Measurements from ENCODE around the gene C1QTNF9. TPM values are rescaled to one million over a fixed set of nuclear protein-coding genes. Genes with fewer than 3 reads are reported as not detected.
"Not testable (repeated sequence)": the region's sequence is repeated elsewhere in the genome, so short reads cannot be mapped to it uniquely, and the experiment has no call there.

The C1QTNF9 gene
- polyA plus RNA-seq, 1 donor = 0.42 TPM

DNA sequence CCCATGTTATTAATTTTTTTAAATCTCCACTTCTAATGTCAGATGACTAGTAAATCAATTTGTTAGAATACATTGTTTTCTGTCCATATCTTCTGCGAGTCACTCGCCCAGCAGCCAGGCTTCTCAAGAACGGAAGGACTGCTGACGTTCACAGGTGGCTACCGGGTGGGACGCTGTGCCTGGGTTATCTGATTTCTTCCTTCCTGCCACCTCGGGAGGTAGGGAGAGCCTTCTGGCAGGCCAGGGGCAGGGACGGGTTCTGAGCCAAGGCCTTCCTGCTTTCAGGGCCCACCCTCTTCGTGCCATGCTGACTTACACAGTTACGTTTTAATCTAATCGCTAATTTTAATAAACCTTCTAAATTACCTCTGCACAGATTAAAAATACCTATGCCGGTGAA, 7.9 kb upstream of the C1QTNF9 start:
- Histone ChIP-seq H3K4me1 (ENCODE audit: control insufficient read depth, insufficient read depth, low read length) (no peaks in the 10 kb centered on the region), H3K27ac (ENCODE audit: low read length) (no peak overlapping the region), H3K36me3 (ENCODE audit: control insufficient read depth, insufficient read depth, low read length) (peaks cover 75% of the 10 kb centered on the region), H3K27me3 (ENCODE audit: control insufficient read depth, insufficient read depth, low read length) (no peaks in the 10 kb centered on the region), H3K4me3 (ENCODE audit: low read length) (no peak overlapping the region), H3K9me3 (ENCODE audit: control insufficient read depth, low read depth, low read length) (no peaks in the 10 kb centered on the region)
- no peak for DNase-seq
- 90% methylated on average over 2 of the region's 12 CpGs for WGBS (ENCODE audit: insufficient coverage, low lambda C conversion rate)

DNA sequence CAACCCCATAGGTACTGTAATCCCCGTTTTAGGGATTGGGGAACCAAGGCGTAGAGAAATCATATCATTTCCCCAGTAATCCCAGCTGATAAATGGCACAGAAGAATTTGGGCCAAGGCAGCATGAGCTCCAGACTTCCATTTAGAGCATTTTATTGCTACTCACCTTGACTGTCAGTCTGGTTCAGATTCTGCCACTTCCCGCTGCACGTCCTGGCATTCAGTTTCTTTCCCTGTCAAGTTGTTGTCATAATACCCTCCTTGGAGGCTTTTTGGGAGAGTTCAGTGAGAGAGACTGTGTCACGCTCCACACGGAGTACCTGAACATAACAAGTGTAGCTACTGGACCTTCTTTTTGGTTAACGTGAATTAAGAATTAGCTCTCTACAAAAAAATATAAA, 7.5 kb upstream of the C1QTNF9 start:
- Histone ChIP-seq H3K9me3 (ENCODE audit: control insufficient read depth, low read depth, low read length) (no peaks in the 10 kb centered on the region), H3K27ac (ENCODE audit: low read length) (no peak overlapping the region), H3K4me3 (ENCODE audit: low read length) (no peak overlapping the region), H3K4me1 (ENCODE audit: control insufficient read depth, insufficient read depth, low read length) (no peaks in the 10 kb centered on the region), H3K36me3 (ENCODE audit: control insufficient read depth, insufficient read depth, low read length) (peaks cover 70% of the 10 kb centered on the region), H3K27me3 (ENCODE audit: control insufficient read depth, insufficient read depth, low read length) (no peaks in the 10 kb centered on the region)
- no peak for DNase-seq
- no CpG with 5 or more reads among the region's 7 CpGs for WGBS (ENCODE audit: insufficient coverage, low lambda C conversion rate)

DNA sequence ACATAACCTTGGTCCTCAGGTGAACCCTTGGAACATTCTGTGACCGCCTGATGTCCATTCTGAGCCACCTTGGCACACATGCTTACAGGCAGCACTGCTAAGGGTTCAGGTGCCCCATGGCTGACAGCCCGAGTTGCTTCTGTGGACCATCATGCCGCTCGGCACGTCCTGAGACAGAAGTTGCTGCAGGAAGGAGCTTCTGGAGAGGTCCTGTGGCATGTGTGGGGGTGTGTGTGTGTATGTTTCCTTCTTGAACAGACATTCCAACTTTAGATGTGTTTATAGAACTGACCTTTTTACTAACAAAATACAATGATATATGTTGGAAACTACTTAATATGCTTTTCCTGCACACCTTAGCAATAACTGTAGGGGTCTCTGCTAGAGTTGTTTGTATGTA, 4.8 kb upstream of the C1QTNF9 start:
- Histone ChIP-seq H3K27ac (ENCODE audit: low read length) (no peak overlapping the region), H3K27me3 (ENCODE audit: control insufficient read depth, insufficient read depth, low read length) (no peaks in the 10 kb centered on the region), H3K36me3 (ENCODE audit: control insufficient read depth, insufficient read depth, low read length) (peaks cover 43% of the 10 kb centered on the region), H3K4me3 (ENCODE audit: low read length) (no peak overlapping the region), H3K4me1 (ENCODE audit: control insufficient read depth, insufficient read depth, low read length) (no peaks in the 10 kb centered on the region), H3K9me3 (ENCODE audit: control insufficient read depth, low read depth, low read length) (no peaks in the 10 kb centered on the region)
- no peak for DNase-seq
- WGBS (ENCODE audit: insufficient coverage, low lambda C conversion rate) = no CpG with 5 or more reads among the region's 5 CpGs

DNA sequence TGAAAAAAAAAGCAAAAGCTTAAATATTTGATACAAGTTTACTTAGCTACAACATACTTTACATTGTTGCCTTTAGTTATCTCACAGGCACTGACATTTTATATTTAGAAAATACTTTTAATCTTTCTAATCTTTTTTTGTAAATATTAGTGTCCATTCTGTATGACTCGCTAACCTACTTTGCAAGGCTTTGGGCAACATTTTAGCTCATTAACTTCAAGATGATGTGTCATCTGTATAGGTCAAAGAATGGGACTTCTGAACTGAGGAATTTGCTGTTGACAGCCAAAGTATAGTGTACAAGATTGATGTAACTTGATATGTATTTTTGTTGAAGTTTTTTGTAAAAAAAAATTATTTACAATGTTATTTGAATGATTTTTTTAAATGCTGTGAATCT, 2.7 kb upstream of the C1QTNF9 start:
- Histone ChIP-seq H3K27ac (ENCODE audit: low read length) (no peak overlapping the region), H3K9me3 (ENCODE audit: control insufficient read depth, low read depth, low read length) (no peaks in the 10 kb centered on the region), H3K27me3 (ENCODE audit: control insufficient read depth, insufficient read depth, low read length) (no peaks in the 10 kb centered on the region), H3K36me3 (ENCODE audit: control insufficient read depth, insufficient read depth, low read length) (peaks cover 23% of the 10 kb centered on the region), H3K4me1 (ENCODE audit: control insufficient read depth, insufficient read depth, low read length) (no peaks in the 10 kb centered on the region), H3K4me3 (ENCODE audit: low read length) (no peak overlapping the region)
- WGBS (ENCODE audit: insufficient coverage, low lambda C conversion rate) = no CpG with 5 or more reads among the region's 1 CpG
- DNase-seq = no peak

DNA sequence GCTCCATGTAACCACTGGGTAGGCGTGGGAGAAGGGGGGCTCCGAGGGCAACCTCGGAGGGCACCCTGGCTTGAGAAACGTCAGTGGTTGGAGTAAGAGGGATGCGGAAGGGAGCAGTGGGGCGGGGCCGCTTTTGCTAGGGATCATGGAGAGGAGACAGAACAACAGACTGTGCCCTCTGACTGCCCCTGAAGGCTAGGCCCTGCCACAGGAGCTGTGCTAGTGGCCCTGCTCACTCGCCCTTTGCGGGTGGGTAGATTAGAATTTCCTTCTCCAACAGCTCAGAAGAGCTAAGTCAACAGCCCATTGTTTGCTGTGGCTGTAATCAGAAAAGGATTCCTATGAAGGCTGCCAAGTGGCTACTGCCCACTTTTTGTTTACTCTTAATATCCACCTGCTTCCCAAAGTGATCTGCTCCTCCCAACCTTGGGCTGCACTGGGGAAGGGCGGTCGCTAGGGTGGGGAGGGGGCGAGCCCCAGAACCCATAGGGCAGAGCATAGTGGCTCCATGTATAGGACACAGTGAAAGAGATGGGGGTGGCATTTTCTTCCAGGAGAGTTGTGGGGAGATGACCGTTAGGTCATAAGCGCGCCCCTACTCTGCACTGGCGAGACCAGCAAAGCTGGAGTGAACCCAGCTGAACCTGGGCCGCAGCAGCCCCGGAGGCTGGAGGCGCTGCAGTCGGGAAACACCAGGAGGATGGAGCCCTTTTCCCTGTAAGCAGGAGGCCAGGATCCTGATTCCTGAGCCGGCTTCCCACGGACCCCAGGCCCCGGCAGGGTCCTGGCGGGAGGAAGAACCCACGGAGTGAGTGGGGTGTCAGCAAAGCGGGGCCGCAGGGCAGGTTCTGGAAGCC, 1.9 kb upstream of the C1QTNF9 start:
- Histone ChIP-seq H3K27ac (ENCODE audit: low read length) (no peak overlapping the region), H3K4me1 (ENCODE audit: control insufficient read depth, insufficient read depth, low read length) (no peaks in the 10 kb centered on the region), H3K9me3 (ENCODE audit: control insufficient read depth, low read depth, low read length) (no peaks in the 10 kb centered on the region), H3K27me3 (ENCODE audit: control insufficient read depth, insufficient read depth, low read length) (no peaks in the 10 kb centered on the region), H3K4me3 (ENCODE audit: low read length) (no peak overlapping the region), H3K36me3 (ENCODE audit: control insufficient read depth, insufficient read depth, low read length) (peaks cover 22% of the 10 kb centered on the region)
- no peak for DNase-seq
- WGBS (ENCODE audit: insufficient coverage, low lambda C conversion rate) = no CpG with 5 or more reads among the region's 27 CpGs

DNA sequence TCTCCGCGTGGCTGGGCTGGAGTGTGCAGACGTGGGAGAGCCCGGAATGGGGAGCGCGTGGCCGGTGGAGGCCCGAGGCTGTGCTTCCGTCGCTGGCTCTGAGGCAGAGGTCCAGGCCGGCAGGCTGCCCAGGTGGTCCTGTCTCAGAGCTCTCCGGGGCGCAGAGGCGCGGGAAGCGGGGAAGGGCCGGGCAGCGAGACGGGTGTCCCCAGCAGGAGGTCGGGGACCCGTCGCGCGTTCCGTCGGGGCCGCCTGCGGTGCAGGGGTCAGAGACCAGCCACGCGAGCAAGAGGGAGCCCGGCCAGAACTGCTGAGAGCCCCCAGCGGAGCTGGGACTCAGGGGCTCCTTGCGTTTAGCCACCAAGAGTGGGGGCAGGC, 1.3 kb upstream of the C1QTNF9 start:
- H3K36me3 ChIP-seq (ENCODE audit: control insufficient read depth, insufficient read depth, low read length) = peaks cover 16% of the 10 kb centered on the region
- no peak overlapping the region for H3K27ac ChIP-seq (ENCODE audit: low read length)
- no CpG with 5 or more reads among the region's 33 CpGs for WGBS (ENCODE audit: insufficient coverage, low lambda C conversion rate)
- no peak for DNase-seq
- no peaks in the 10 kb centered on the region for H3K27me3 ChIP-seq (ENCODE audit: control insufficient read depth, insufficient read depth, low read length)
- H3K4me1 ChIP-seq (ENCODE audit: control insufficient read depth, insufficient read depth, low read length) = no peaks in the 10 kb centered on the region
- no peaks in the 10 kb centered on the region for H3K9me3 ChIP-seq (ENCODE audit: control insufficient read depth, low read depth, low read length)
- H3K4me3 ChIP-seq (ENCODE audit: low read length) = no peak overlapping the region

DNA sequence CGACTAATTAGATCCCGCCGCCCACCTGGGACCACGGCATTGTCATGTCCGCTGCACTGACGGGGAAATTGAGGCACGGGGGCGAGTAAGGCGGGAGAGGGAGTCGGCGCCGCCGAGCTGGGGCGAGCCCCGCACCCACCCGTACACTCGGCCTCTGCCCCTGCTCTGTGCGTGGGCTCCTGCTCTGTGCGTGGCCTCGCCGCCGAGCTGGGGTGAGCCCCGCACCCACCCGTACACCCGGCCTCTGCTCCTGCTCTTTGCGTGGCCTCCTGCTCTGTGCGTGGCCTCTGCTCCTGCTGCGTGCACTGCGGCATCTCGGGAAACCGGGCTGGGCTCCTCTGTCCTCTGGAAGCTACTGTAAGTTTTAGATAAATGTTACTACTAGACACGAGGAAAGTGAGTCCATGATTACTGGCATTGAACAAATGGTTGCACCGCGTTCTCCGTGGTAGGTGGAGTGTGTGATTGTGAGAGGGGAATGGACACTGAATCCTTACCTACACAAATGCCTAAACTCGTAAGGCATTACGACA, 826 bp upstream of the C1QTNF9 start:
- no peak overlapping the region for H3K4me3 ChIP-seq (ENCODE audit: low read length)
- 100% methylated on average over 1 of the region's 37 CpGs for WGBS (ENCODE audit: insufficient coverage, low lambda C conversion rate)
- H3K9me3 ChIP-seq (ENCODE audit: control insufficient read depth, low read depth, low read length) = no peaks in the 10 kb centered on the region
- no peak for DNase-seq
- no peaks in the 10 kb centered on the region for H3K27me3 ChIP-seq (ENCODE audit: control insufficient read depth, insufficient read depth, low read length)
- peaks cover 11% of the 10 kb centered on the region for H3K36me3 ChIP-seq (ENCODE audit: control insufficient read depth, insufficient read depth, low read length)
- H3K27ac ChIP-seq (ENCODE audit: low read length) = no peak overlapping the region
- no peaks in the 10 kb centered on the region for H3K4me1 ChIP-seq (ENCODE audit: control insufficient read depth, insufficient read depth, low read length)

DNA sequence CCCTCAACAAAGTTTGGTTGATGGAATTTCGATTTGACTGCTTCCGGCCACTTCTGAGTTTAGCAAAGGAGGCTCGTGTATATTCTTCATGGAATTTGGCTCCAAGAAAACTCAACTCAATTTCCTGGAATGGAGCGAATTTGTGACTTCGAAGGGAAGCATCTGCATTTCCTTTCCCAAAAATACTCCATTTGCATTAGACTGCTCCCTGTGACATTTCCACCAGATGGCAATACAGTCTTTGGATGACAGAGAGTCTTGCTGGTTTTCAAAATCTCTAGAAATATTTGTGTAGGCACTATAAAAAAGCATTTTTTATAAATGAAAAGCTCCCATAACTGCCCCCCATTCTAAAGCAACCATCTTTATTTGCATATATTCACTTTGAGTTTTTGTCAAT, 4.1 kb downstream of the C1QTNF9 start:
- Histone ChIP-seq H3K27ac (ENCODE audit: low read length) (no peak overlapping the region), H3K9me3 (ENCODE audit: control insufficient read depth, low read depth, low read length) (no peaks in the 10 kb centered on the region), H3K27me3 (ENCODE audit: control insufficient read depth, insufficient read depth, low read length) (no peaks in the 10 kb centered on the region), H3K4me1 (ENCODE audit: control insufficient read depth, insufficient read depth, low read length) (no peaks in the 10 kb centered on the region), H3K36me3 (ENCODE audit: control insufficient read depth, insufficient read depth, low read length) (no peaks in the 10 kb centered on the region), H3K4me3 (ENCODE audit: low read length) (no peak overlapping the region)
- DNase-seq = no peak
- WGBS (ENCODE audit: insufficient coverage, low lambda C conversion rate) = no CpG with 5 or more reads among the region's 5 CpGs

DNA sequence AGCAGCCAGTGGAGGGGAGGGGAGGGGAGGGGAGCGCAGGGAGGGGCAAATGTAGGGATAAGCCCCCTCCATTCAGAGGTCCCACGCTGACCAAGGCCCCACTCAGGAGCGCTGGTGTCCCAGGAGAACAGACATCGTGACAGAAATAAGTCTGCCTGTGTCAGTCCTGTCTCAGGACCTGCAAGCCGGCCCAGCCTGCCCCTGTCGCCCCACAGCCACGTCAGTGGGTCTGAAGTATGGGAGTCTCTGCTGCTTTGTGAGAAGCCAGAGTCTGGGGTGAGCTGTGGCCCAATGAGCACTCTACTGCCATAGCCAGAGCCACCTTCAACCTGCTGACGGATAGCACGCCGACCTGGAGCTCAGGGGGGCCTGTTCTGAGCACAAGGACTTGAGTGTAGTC, 8.5 kb downstream of the C1QTNF9 start:
- not testable (repeated sequence) for H3K36me3 ChIP-seq (ENCODE audit: control insufficient read depth, insufficient read depth, low read length); H3K9me3 ChIP-seq (ENCODE audit: control insufficient read depth, low read depth, low read length); DNase-seq; H3K4me3 ChIP-seq (ENCODE audit: low read length); H3K27me3 ChIP-seq (ENCODE audit: control insufficient read depth, insufficient read depth, low read length); H3K27ac ChIP-seq (ENCODE audit: low read length); H3K4me1 ChIP-seq (ENCODE audit: control insufficient read depth, insufficient read depth, low read length)
- no CpG with 5 or more reads among the region's 10 CpGs for WGBS (ENCODE audit: insufficient coverage, low lambda C conversion rate)

DNA sequence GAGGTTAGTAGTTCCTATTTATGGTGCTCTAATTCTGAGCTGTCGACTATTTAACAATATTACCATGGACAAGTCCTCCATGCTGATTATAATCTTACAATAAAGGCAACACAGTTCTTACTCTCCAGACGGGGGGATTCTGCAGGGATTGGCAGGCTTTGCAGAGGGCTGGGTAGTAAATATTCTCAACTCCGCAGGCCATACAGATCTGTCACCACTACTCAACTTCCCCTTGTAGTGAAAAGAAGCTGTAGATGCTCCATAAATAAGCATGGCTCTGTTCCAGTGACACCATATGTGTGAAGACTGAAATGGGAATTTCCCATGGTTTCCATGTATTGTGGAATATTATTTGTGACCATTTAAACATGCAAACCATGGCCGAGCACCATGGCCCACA, 9.5 kb downstream of the C1QTNF9 start:
- WGBS (ENCODE audit: insufficient coverage, low lambda C conversion rate) = no CpG with 5 or more reads among the region's 4 CpGs

DNA sequence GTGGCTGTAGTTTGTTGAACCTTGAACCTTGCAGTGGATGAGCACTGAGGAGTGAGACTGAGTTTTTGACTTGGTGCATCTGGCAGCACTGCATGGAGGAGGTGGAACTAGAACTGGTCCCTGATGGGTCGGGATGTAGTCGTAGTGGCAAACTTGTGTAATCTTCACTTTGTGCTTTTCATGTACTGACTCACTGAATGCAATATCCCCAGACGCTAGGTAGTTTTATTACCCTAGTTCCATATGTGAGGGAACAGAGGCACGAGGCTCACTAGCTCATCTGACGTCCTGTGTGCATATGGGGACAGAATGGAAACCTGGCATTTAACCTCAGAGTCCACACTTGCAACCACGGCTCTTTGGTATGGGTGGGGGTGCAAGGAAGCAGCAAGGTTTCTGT, 10.3 kb downstream of the C1QTNF9 start:
- not testable (repeated sequence) for H3K9me3 ChIP-seq (ENCODE audit: control insufficient read depth, low read depth, low read length); H3K36me3 ChIP-seq (ENCODE audit: control insufficient read depth, insufficient read depth, low read length); H3K27me3 ChIP-seq (ENCODE audit: control insufficient read depth, insufficient read depth, low read length); DNase-seq; H3K4me1 ChIP-seq (ENCODE audit: control insufficient read depth, insufficient read depth, low read length); H3K27ac ChIP-seq (ENCODE audit: low read length); H3K4me3 ChIP-seq (ENCODE audit: low read length)
- WGBS (ENCODE audit: insufficient coverage, low lambda C conversion rate) = no CpG with 5 or more reads among the region's 6 CpGs

More for the DNA sequence above, 9.5 kb downstream of the C1QTNF9 start:
- H3K36me3 ChIP-seq (ENCODE audit: control insufficient read depth, insufficient read depth, low read length); H3K9me3 ChIP-seq (ENCODE audit: control insufficient read depth, low read depth, low read length); H3K27ac ChIP-seq (ENCODE audit: low read length); H3K4me3 ChIP-seq (ENCODE audit: low read length); DNase-seq; H3K27me3 ChIP-seq (ENCODE audit: control insufficient read depth, insufficient read depth, low read length); H3K4me1 ChIP-seq (ENCODE audit: control insufficient read depth, insufficient read depth, low read length): not testable (repeated sequence)

Measured in large intestine (tissue), 3 donors.